Endodermal cell (in vitro differentiated cells): Measurements from ENCODE around the gene DLX5. TPM values are rescaled to one million over a fixed set of nuclear protein-coding genes. Genes with fewer than 3 reads are reported as not detected.

Source experiments
- DNase-seq: peaks from one replicate; pipeline ENCODE4 v3.0.0-alpha.2; 2017
- H3K27ac ChIP-seq: 2 replicates; pipeline ENCODE4 v1.5.1; 2013; ENCODE audit warnings: mild to moderate bottlenecking, low read depth, low read length, moderate library complexity
- H3K27me3 ChIP-seq: 2 replicates; pipeline ENCODE4 v1.6.1; 2013; ENCODE audit warnings: mild to moderate bottlenecking, low read length, moderate library complexity; ENCODE audit not compliant: insufficient read depth, control insufficient read depth, poor library complexity, severe bottlenecking
- H3K36me3 ChIP-seq: 2 replicates; pipeline ENCODE4 v1.7.0; 2013; ENCODE audit warnings: mild to moderate bottlenecking, low read length, moderate library complexity; ENCODE audit not compliant: control insufficient read depth, insufficient read depth
- H3K4me1 ChIP-seq: one replicate; pipeline ENCODE4 v1.7.0; 2013; ENCODE audit warnings: low read length; ENCODE audit not compliant: control insufficient read depth, insufficient read depth
- H3K4me3 ChIP-seq: 2 replicates; pipeline ENCODE4 v1.5.1; 2013; ENCODE audit warnings: mild to moderate bottlenecking, low read length, moderate library complexity
- H3K9ac ChIP-seq: 2 replicates; pipeline ENCODE4 v1.6.1; 2013; ENCODE audit warnings: mild to moderate bottlenecking, low read length, moderate library complexity; ENCODE audit not compliant: poor library complexity, severe bottlenecking; ENCODE audit errors: extremely low read depth
- H3K9me3 ChIP-seq: 2 replicates; pipeline ENCODE4 v1.6.1; 2013; ENCODE audit warnings: mild to moderate bottlenecking, low read length, moderate library complexity; ENCODE audit not compliant: control insufficient read depth
- H3K27ac Mint-ChIP-seq: 2 replicates; pipeline ENCODE4 v1.8.0; 2020; ENCODE audit warnings: mixed read lengths
- H3K27me3 Mint-ChIP-seq: 2 replicates; pipeline ENCODE4 v1.8.0; 2021; ENCODE audit warnings: mild to moderate bottlenecking, mixed read lengths; ENCODE audit not compliant: insufficient read depth
- H3K36me3 Mint-ChIP-seq: 2 replicates; pipeline ENCODE4 v1.8.0; 2020; ENCODE audit warnings: low read depth, mixed read lengths
- H3K4me1 Mint-ChIP-seq: 2 replicates; pipeline ENCODE4 v1.8.0; 2020; ENCODE audit warnings: mixed read lengths
- H3K4me3 Mint-ChIP-seq: 2 replicates; pipeline ENCODE4 v1.8.0; 2020; ENCODE audit warnings: mild to moderate bottlenecking, moderate library complexity, mixed read lengths
- H3K9me3 Mint-ChIP-seq: 2 replicates; pipeline ENCODE4 v1.8.0; 2020; ENCODE audit warnings: mild to moderate bottlenecking, mixed read lengths
- WGBS, 2 experiments: methylation state at CpG; one replicate each; pipeline versions ENCODE4 v1.1.5 to v1.1.7; 2013; ENCODE audit warnings: missing lambda C conversion rate in 2 of 2, mixed read lengths in 1 of 2; ENCODE audit not compliant: insufficient coverage in 1 of 2, insufficient read length in 1 of 2; 5-methylcytosine and 5-hydroxymethylcytosine counted together
- total RNA-seq, 2 donors: library from RNA; stranded (reverse); fragmentation: NEBNext Ultra II Directional in 1 of 2; extraction: Animal tissue kit (Norgen Biotek cat#: 25700) in 1 of 2; gene quantifications; 2 replicates in 1 of 2; 3 replicates in 1 of 2; pipeline ENCODE4 v1.2.1, GENCODE V29; 2021
- TF ChIP-seq, protein P1 (sequence below): fragments of 200-600 bp; sonication (generic); conservative IDR thresholded peaks from 2 replicates; pipeline ENCODE4 v1.5.0; 2021; ENCODE audit warnings: antibody characterized with exemption, mild to moderate bottlenecking

DLX5 gene
- total RNA-seq, 2 donors from 2014 or later = not detected

DNA sequence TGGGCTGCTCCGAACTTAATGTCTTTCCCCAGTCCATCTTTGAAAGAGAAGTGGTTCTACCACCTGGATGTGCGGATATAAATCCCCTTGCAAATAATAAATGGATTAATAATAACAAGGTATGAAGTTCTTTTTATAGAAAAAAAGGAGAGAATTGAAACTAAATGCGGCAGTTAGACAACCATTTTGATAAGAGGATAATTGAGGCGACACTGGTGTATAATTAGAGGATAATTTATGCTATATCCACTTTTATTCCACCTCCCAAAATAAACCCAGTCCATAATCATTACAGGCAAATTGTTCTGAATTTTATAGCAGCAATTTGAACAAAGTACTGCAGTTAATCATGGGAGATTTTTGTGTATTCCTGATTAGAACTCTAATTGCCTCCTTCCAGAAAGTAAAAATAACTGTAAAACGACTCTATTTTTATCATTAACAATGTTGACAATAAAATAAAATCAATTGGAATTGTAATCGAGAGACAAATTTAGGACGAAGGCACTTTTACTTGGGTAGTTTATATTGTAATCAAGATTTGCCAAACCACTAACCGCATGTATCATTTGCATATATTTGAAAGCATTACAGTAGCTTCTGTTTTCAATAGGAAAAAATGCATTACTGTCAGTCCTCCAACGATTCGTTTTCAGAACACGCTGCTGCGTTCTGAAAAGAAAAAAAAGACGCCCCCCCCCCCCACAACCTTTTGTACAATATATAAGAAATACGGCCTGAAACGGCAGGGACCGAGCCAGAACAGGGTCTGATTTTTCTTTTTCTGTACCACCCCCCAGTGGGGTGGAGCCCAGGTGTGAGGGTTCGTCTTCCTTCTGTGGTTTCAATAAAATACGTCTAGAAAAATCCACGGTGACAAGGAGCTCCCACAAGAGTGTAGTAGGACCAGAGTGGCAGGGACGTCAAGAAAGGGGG, 20.1 kb downstream of the DLX5 start:
- H3K36me3 Mint-ChIP-seq = no peaks in the 10 kb centered on the region
- peak overlapping the region; percentile 57 for H3K4me3 Mint-ChIP-seq
- H3K4me1 Mint-ChIP-seq = peaks cover 26% of the 10 kb centered on the region
- TF ChIP-seq, protein P1, sequence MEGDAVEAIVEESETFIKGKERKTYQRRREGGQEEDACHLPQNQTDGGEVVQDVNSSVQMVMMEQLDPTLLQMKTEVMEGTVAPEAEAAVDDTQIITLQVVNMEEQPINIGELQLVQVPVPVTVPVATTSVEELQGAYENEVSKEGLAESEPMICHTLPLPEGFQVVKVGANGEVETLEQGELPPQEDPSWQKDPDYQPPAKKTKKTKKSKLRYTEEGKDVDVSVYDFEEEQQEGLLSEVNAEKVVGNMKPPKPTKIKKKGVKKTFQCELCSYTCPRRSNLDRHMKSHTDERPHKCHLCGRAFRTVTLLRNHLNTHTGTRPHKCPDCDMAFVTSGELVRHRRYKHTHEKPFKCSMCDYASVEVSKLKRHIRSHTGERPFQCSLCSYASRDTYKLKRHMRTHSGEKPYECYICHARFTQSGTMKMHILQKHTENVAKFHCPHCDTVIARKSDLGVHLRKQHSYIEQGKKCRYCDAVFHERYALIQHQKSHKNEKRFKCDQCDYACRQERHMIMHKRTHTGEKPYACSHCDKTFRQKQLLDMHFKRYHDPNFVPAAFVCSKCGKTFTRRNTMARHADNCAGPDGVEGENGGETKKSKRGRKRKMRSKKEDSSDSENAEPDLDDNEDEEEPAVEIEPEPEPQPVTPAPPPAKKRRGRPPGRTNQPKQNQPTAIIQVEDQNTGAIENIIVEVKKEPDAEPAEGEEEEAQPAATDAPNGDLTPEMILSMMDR = no peak
- 10 to 20% methylated on average over 1 to 16 of the region's 20 CpGs for WGBS, 2 experiments
- H3K27ac Mint-ChIP-seq = no peak overlapping the region
- no peaks in the 10 kb centered on the region for H3K36me3 ChIP-seq
- peak overlapping the region; percentile 71 for H3K4me3 ChIP-seq
- no peaks in the 10 kb centered on the region for H3K9me3 ChIP-seq
- no peaks in the 10 kb centered on the region for H3K9me3 Mint-ChIP-seq
- H3K9ac ChIP-seq = no peak overlapping the region
- no peak for DNase-seq
- H3K27ac ChIP-seq = no peak overlapping the region
- H3K27me3 Mint-ChIP-seq = peaks cover 97% of the 10 kb centered on the region
- no peaks in the 10 kb centered on the region for H3K4me1 ChIP-seq
- H3K27me3 ChIP-seq = peaks cover 92% of the 10 kb centered on the region

DNA sequence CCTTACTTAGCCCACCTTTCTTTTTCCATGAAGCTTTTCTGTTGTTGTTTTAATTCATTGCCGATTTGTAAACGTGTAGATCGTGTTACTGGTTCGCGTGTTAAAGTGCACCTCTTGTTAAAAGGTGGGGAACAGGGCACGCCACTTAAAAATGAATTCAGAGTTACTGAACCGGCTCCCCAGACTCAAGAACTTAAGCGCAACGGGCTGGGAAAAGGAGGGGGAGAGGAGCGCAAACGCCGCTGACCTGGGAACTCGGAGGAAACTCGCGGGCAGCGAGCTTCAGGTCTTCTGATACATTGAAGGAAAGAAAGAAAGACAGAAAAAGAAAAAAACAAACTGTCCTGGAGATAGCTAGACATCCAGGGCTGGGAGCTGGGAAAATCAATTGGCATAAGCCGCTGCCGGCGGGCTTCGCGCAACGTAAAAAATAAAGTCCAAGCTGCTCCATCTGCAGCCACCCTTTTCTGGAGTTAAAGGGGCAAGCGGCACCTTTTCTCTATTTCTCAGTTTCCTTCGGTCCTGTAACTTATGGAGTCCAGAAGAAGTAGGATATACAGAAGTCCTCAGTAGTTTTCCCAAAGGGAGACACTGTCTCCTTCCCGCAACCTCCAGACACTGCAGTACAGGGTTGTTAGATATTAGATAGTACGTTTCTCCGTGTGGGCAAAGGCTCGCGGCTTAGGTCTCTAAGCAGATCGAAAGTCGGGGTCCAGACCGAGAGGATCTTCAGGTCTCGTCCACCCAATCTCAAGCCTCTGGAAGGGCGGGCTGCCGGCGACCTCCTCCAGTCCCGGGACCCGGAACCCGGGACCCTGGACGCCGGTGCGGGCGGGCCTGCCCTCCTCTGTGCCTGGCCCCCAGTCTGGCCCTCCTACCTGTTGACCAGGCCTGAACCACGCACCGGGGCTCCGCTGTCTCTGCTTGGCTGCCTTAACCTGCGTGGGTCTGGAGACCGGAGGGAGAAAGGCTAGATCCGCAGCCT, 21.1 kb downstream of the DLX5 start:
- no peaks in the 10 kb centered on the region for H3K4me1 ChIP-seq
- no peak overlapping the region for H3K27ac Mint-ChIP-seq
- no peaks in the 10 kb centered on the region for H3K36me3 ChIP-seq
- H3K9ac ChIP-seq = no peak overlapping the region
- H3K9me3 ChIP-seq = no peaks in the 10 kb centered on the region
- DNase-seq = peak; percentile 72
- H3K27ac ChIP-seq = no peak overlapping the region
- no peaks in the 10 kb centered on the region for H3K9me3 Mint-ChIP-seq
- TF ChIP-seq, protein P1 = no peak
- H3K27me3 ChIP-seq = peaks cover 92% of the 10 kb centered on the region
- H3K4me3 ChIP-seq = no peak overlapping the region
- no peak overlapping the region for H3K4me3 Mint-ChIP-seq
- H3K4me1 Mint-ChIP-seq = peaks cover 31% of the 10 kb centered on the region
- peaks cover 97% of the 10 kb centered on the region for H3K27me3 Mint-ChIP-seq
- H3K36me3 Mint-ChIP-seq = no peaks in the 10 kb centered on the region
- WGBS, 2 experiments = 3 to 5% methylated on average over 28 to 49 of the region's 49 CpGs

DNA sequence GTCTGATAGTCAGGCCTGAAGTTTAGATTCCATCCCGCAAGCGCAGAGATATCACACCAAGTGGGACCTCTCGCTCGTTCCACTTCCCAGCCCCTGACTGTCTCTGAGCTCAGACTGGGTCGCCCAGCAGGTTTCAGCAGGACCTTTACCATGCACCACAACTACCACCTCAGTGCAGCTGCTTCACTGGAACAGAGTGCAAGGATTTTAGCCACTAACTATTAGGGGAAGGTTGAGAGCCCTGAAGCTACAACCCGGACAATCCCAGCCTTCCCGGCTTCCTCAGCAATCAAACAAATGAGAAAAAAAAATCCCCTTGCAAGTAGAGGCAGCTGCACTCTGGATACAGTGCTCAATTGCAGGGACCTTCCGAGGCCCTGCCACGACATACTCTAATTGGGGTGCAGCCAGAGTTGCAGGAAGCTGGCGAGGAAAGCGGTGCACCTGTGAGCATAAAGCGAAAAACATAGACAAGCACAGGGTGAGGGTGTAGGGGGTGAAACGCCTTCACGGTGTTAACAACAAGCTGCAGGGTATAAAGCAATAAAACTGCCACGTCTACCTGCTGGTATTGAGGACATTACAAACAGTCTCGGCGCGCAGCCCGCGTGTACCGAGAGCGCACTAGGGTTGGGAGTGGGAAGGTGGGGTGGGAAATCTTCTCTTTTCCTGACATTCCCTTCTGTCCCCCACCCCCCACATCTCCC, 21.9 kb downstream of the DLX5 start:
- no peak overlapping the region for H3K4me3 ChIP-seq
- Mint-ChIP-seq H3K27ac (no peak overlapping the region), H3K4me3 (no peak overlapping the region), H3K4me1 (peaks cover 31% of the 10 kb centered on the region), H3K9me3 (no peaks in the 10 kb centered on the region), H3K27me3 (peaks cover 97% of the 10 kb centered on the region), H3K36me3 (no peaks in the 10 kb centered on the region)
- peaks cover 92% of the 10 kb centered on the region for H3K27me3 ChIP-seq
- no peak overlapping the region for H3K27ac ChIP-seq
- H3K9ac ChIP-seq = no peak overlapping the region
- TF ChIP-seq, protein P1 = no peak
- H3K36me3 ChIP-seq = no peaks in the 10 kb centered on the region
- 7 to 8% methylated on average over 11 to 18 of the region's 22 CpGs for WGBS, 2 experiments
- H3K4me1 ChIP-seq = no peaks in the 10 kb centered on the region
- DNase-seq = peak; percentile 70
- no peaks in the 10 kb centered on the region for H3K9me3 ChIP-seq
